ENCODE data around the gene PCNX1.

The PCNX1 gene

GRCh38 chr14:70999117-70999516, 91.9 kb downstream of the PCNX1 start:
- TF ChIP-seq CTCF (IDR thresholded peaks at IDR 0.05; ENCODE audit: poor library complexity, severe bottlenecking), result no peak
- Histone ChIP-seq H3K27ac (ENCODE audit: poor library complexity, severe bottlenecking) (no peak overlapping the region), H3K36me3 (ENCODE audit: low read depth) (peaks cover 42% of the 10 kb centered on the region), H3K9me3 (ENCODE audit: severe bottlenecking) (no peaks in the 10 kb centered on the region), H3K27me3 (ENCODE audit: insufficient read depth, poor library complexity, severe bottlenecking) (no peaks in the 10 kb centered on the region), H3K4me3 (ENCODE audit: severe bottlenecking) (no peak overlapping the region), H3K4me1 (ENCODE audit: insufficient read depth, poor library complexity, severe bottlenecking) (peaks cover 8% of the 10 kb centered on the region)
- no peak for DNase-seq (ENCODE audit: low spot score)
- ATAC-seq (ENCODE audit: low read depth), result no peak

DNA sequence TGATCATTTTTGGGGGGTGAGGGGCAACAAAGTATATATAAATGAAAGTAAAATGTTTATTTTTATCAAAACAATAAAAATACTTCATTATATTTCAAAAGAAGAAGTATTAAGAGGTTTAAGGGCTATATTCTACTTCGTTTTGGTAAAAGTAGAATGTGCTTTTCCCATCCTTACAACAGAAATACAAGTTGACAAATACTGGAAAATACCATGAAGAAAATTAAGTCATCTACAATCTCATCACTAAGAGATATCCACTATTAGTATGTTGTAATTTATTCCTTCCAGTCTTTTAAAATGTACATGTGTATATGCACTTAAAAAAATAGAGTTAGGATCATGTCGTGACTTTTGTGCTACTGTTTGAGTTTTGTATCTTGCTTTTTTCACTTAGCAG, 92.8 kb downstream of the PCNX1 start:
- Histone ChIP-seq H3K27me3 (ENCODE audit: insufficient read depth, poor library complexity, severe bottlenecking) (no peaks in the 10 kb centered on the region), H3K27ac (ENCODE audit: poor library complexity, severe bottlenecking) (no peak overlapping the region), H3K36me3 (ENCODE audit: low read depth) (peaks cover 47% of the 10 kb centered on the region), H3K4me3 (ENCODE audit: severe bottlenecking) (no peak overlapping the region), H3K9me3 (ENCODE audit: severe bottlenecking) (no peaks in the 10 kb centered on the region), H3K4me1 (ENCODE audit: insufficient read depth, poor library complexity, severe bottlenecking) (peaks cover 18% of the 10 kb centered on the region)
- no peak for DNase-seq (ENCODE audit: low spot score)
- no peak for TF ChIP-seq CTCF (IDR thresholded peaks at IDR 0.05; ENCODE audit: poor library complexity, severe bottlenecking)
- ATAC-seq (ENCODE audit: low read depth), result no peak

GRCh38 chr14:71001742-71002141, 94.5 kb downstream of the PCNX1 start:
- Histone ChIP-seq H3K9me3 (ENCODE audit: severe bottlenecking) (no peaks in the 10 kb centered on the region), H3K4me1 (ENCODE audit: insufficient read depth, poor library complexity, severe bottlenecking) (peaks cover 30% of the 10 kb centered on the region), H3K4me3 (ENCODE audit: severe bottlenecking) (no peak overlapping the region), H3K27me3 (ENCODE audit: insufficient read depth, poor library complexity, severe bottlenecking) (no peaks in the 10 kb centered on the region), H3K36me3 (ENCODE audit: low read depth) (peaks cover 32% of the 10 kb centered on the region), H3K27ac (ENCODE audit: poor library complexity, severe bottlenecking) (no peak overlapping the region)
- DNase-seq (ENCODE audit: low spot score) (no peak), ATAC-seq (ENCODE audit: low read depth) (no peak)
- TF ChIP-seq CTCF (IDR thresholded peaks at IDR 0.05; ENCODE audit: poor library complexity, severe bottlenecking), result no peak

DNA sequence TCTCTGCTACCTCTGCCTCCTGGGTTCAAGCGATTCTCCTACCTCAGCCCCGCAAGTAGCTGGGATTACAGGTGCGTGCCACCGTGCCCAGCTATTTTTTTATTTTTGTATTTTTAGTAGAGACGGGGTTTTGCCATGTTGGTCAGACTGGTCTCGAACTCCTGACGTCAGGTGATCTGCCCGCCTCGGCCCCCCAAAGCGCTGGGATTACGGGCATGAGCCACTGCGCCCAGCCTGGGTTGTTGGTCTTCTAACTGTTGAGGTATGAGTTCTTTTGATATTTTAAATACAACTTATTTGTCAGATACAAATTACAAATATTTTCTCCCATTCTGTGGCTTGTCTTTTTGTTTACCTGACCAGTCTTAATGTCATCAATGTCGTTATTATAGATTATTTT, 95.9 kb downstream of the PCNX1 start:
- H3K4me1 ChIP-seq (ENCODE audit: insufficient read depth, poor library complexity, severe bottlenecking), result peaks cover 37% of the 10 kb centered on the region
- H3K27ac ChIP-seq (ENCODE audit: poor library complexity, severe bottlenecking), result no peak overlapping the region
- DNase-seq (ENCODE audit: low spot score), result no peak
- H3K9me3 ChIP-seq (ENCODE audit: severe bottlenecking), result no peaks in the 10 kb centered on the region
- H3K4me3 ChIP-seq (ENCODE audit: severe bottlenecking), result no peak overlapping the region
- TF ChIP-seq CTCF (IDR thresholded peaks at IDR 0.05; ENCODE audit: poor library complexity, severe bottlenecking), result no peak
- H3K27me3 ChIP-seq (ENCODE audit: insufficient read depth, poor library complexity, severe bottlenecking), result no peaks in the 10 kb centered on the region
- no peak for ATAC-seq (ENCODE audit: low read depth)
- peaks cover 30% of the 10 kb centered on the region for H3K36me3 ChIP-seq (ENCODE audit: low read depth)

DNA sequence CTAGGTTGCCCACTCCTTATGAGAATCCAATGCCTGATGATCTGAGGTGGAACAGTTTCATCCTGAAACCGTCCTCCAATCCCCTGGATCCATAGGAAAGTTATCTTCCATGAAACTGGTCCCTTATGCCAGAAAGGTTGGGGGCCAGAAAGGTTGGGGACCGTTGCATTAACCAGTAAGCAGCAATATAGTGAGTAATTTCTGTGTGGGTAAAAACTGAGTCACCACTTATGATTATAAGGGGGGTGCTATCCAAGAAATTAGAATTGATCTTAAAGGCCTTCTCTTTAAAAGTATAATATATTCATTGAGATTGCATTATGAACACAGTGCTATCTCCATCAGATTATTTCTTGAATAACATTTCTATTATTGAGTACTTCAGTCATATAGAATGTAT, 97.2 kb downstream of the PCNX1 start:
- Histone ChIP-seq H3K9me3 (ENCODE audit: severe bottlenecking) (no peaks in the 10 kb centered on the region), H3K4me1 (ENCODE audit: insufficient read depth, poor library complexity, severe bottlenecking) (peaks cover 37% of the 10 kb centered on the region), H3K4me3 (ENCODE audit: severe bottlenecking) (no peak overlapping the region), H3K27ac (ENCODE audit: poor library complexity, severe bottlenecking) (no peak overlapping the region), H3K36me3 (ENCODE audit: low read depth) (peaks cover 27% of the 10 kb centered on the region), H3K27me3 (ENCODE audit: insufficient read depth, poor library complexity, severe bottlenecking) (no peaks in the 10 kb centered on the region)
- TF ChIP-seq CTCF (IDR thresholded peaks at IDR 0.05; ENCODE audit: poor library complexity, severe bottlenecking), result no peak
- no peak for ATAC-seq (ENCODE audit: low read depth)
- DNase-seq (ENCODE audit: low spot score), result no peak

Measured in RWPE2 (cell line).